Choroid plexus epithelial cell (primary cell): Measurements from ENCODE around the gene UIMC1.

Experiments
- DNase-seq: peaks from one replicate; pipeline ENCODE4 v3.0.0-alpha.2; 2010; ENCODE audit warnings: low read depth
- H3K4me3 ChIP-seq: 2 replicates; pipeline ENCODE4 v1.5.1; 2011; ENCODE audit warnings: low read depth, mild to moderate bottlenecking, control low read depth, low read length, moderate library complexity
- CTCF ChIP-seq: conservative IDR thresholded peaks from 2 replicates; pipeline ENCODE4 v1.5.1; 2011; ENCODE audit warnings: low read depth, mild to moderate bottlenecking, control low read depth, inconsistent platforms, low read length, moderate library complexity

The UIMC1 gene

GRCh38 chr5:176941951-176942350, 64.6 kb downstream of the UIMC1 start:
- DNase-seq, result no peak
- TF ChIP-seq CTCF, result no peak
- H3K4me3 ChIP-seq, result no peak overlapping the region

GRCh38 chr5:176938472-176938871, 68.1 kb downstream of the UIMC1 start:
- TF ChIP-seq CTCF, result no peak
- H3K4me3 ChIP-seq, result no peak overlapping the region
- DNase-seq, result no peak

GRCh38 chr5:176935017-176935416, 71.6 kb downstream of the UIMC1 start:
- no peak for TF ChIP-seq CTCF
- no peak for DNase-seq
- H3K4me3 ChIP-seq, result no peak overlapping the region

- no peak overlapping the region for H3K4me3 ChIP-seq
- DNase-seq, result no peak
- no peak for TF ChIP-seq CTCF
These were observed 72.2 kb downstream of the UIMC1 start for GRCh38 chr5:176934309-176934930.

- TF ChIP-seq CTCF, result no peak
- no peak overlapping the region for H3K4me3 ChIP-seq
- no peak for DNase-seq
These were observed 76.9 kb downstream of the UIMC1 start for GRCh38 chr5:176929654-176930053.

DNA sequence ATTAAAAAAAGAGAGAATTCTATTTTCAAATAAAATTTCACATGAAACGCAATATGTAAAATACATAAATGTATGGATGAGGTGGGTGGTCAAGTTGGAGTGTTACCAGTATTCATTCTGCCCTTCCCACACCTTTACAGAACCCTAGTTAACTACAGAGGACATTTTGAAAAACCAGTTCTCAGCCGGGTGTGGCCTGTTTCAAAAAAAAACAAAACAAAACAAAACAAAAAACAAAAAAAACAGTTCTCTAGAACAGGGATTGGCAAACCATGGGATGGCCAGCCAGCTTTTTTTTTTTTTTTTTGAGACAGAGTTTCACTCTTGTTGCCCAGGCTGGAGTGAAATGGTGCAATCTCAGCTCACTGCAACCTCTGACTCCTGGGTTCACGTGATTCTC, 79.0 kb downstream of the UIMC1 start:
- no peak overlapping the region for H3K4me3 ChIP-seq
- no peak for DNase-seq
- TF ChIP-seq CTCF, result no peak

- no peak for TF ChIP-seq CTCF
- DNase-seq, result no peak
- no peak overlapping the region for H3K4me3 ChIP-seq
These were observed 83.8 kb downstream of the UIMC1 start for GRCh38 chr5:176922817-176923216.
